Measurements from ENCODE around the gene OR6Y1. TPM values are rescaled to one million over a fixed set of nuclear protein-coding genes. Genes with fewer than 3 reads are reported as not detected.

The OR6Y1 gene, protein sequence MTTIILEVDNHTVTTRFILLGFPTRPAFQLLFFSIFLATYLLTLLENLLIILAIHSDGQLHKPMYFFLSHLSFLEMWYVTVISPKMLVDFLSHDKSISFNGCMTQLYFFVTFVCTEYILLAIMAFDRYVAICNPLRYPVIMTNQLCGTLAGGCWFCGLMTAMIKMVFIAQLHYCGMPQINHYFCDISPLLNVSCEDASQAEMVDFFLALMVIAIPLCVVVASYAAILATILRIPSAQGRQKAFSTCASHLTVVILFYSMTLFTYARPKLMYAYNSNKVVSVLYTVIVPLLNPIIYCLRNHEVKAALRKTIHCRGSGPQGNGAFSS
- total RNA-seq = not detected in 2 replicates

- TF ChIP-seq, protein P1, sequence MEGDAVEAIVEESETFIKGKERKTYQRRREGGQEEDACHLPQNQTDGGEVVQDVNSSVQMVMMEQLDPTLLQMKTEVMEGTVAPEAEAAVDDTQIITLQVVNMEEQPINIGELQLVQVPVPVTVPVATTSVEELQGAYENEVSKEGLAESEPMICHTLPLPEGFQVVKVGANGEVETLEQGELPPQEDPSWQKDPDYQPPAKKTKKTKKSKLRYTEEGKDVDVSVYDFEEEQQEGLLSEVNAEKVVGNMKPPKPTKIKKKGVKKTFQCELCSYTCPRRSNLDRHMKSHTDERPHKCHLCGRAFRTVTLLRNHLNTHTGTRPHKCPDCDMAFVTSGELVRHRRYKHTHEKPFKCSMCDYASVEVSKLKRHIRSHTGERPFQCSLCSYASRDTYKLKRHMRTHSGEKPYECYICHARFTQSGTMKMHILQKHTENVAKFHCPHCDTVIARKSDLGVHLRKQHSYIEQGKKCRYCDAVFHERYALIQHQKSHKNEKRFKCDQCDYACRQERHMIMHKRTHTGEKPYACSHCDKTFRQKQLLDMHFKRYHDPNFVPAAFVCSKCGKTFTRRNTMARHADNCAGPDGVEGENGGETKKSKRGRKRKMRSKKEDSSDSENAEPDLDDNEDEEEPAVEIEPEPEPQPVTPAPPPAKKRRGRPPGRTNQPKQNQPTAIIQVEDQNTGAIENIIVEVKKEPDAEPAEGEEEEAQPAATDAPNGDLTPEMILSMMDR (IDR thresholded peaks at IDR 0.05; ENCODE audit: insufficient read depth, low read length, poor library complexity, severe bottlenecking) = no peak
- DNase-seq (ENCODE audit: low read depth) = no peak
- H3K27me3 ChIP-seq (ENCODE audit: control insufficient read depth, insufficient read depth, low read length) = no peaks in the 10 kb centered on the region
- H3K36me3 ChIP-seq (ENCODE audit: control insufficient read depth, insufficient read depth, low read length) = no peaks in the 10 kb centered on the region
- no peak within 1 kb of the TSS for H3K4me3 ChIP-seq (ENCODE audit: low read depth, low read length)
These were observed at the start of gene OR6Y1 for GRCh38 chr1:158554352-158554751. Gene OR6Y1, minus strand, starts transcription at chr1:158554405. Its CDS starts 6,300 bp downstream, at chr1:158548105.

DNA sequence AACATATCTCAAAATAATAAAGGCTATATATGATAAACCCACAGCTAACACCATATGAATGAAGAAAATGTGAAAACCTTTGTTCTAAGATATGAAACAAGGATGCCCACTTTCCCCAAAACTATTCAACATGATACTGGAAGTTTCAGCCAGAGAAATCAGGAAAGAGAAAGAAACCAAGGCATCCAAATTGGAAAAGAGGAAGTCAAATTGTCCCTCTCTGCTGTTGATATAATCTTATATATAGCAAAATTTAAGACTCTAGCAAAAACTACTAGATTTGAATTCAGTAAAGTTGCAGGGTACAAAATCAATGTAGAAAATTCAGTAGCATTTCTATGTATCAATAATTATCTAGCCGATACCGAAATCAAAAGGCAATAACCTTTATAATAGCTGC is 46.5 kb upstream of the OR6Y1 start:
- no peak overlapping the region for H3K4me3 ChIP-seq (ENCODE audit: low read depth, low read length)
- no peaks in the 10 kb centered on the region for H3K27me3 ChIP-seq (ENCODE audit: control insufficient read depth, insufficient read depth, low read length)
- H3K36me3 ChIP-seq (ENCODE audit: control insufficient read depth, insufficient read depth, low read length) = no peaks in the 10 kb centered on the region
- TF ChIP-seq, protein P1 (IDR thresholded peaks at IDR 0.05; ENCODE audit: insufficient read depth, low read length, poor library complexity, severe bottlenecking) = no peak
- no peak for DNase-seq (ENCODE audit: low read depth)

- no peak overlapping the region for H3K4me3 ChIP-seq (ENCODE audit: low read depth, low read length)
- no peaks in the 10 kb centered on the region for H3K27me3 ChIP-seq (ENCODE audit: control insufficient read depth, insufficient read depth, low read length)
- TF ChIP-seq, protein P1 (IDR thresholded peaks at IDR 0.05; ENCODE audit: insufficient read depth, low read length, poor library complexity, severe bottlenecking) = no peak
- no peaks in the 10 kb centered on the region for H3K36me3 ChIP-seq (ENCODE audit: control insufficient read depth, insufficient read depth, low read length)
- DNase-seq (ENCODE audit: low read depth) = no peak
These were observed 32.7 kb upstream of the OR6Y1 start for GRCh38 chr1:158586942-158587341.

DNA sequence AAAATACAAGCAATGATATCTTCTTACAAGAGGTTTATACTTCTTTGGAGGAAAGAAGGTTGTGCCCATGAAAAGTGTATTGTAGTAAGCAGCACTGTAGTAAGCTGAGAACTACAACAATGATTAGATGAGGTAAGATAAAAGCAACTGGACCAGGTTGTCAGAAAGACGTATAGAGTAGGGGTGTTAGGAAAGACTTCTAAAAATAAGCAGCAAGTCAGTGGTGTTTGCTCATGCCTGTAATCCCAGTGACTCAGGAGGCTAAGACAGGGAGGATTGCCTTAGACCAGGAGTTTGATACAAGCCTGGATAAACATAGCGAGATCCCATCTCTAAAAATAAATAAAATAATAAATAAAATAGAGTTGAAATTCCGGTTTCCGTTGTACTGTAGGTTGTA is 29.8 kb upstream of the OR6Y1 start:
- TF ChIP-seq, protein P1 (IDR thresholded peaks at IDR 0.05; ENCODE audit: insufficient read depth, low read length, poor library complexity, severe bottlenecking) = no peak
- H3K36me3 ChIP-seq (ENCODE audit: control insufficient read depth, insufficient read depth, low read length) = no peaks in the 10 kb centered on the region
- DNase-seq (ENCODE audit: low read depth) = no peak

DNA sequence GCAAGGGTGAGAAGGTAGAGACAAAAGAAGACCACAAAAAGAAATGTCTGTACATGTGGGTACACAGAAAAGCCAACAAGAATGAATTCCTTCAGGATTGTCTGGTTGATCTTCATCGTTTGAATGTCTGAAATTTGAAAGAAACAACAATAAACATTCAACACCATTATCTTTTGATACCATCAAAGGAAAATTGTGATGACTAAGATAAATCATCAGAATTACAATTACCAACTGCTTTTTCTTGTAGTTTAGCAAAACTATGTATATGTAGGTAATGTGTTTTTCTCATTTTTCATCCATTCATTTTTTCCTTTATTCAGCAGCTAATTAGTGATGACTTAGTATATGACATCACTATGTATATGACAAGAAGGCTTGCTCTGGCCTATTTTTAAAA is 25.5 kb upstream of the OR6Y1 start, which contains the start of gene OR10X1:
OR10X1 (minus strand) TSS at position 167 of the 400 bp plus-strand sequence; CDS start at position 167, 0 bp downstream.
- TF ChIP-seq, protein P1 (IDR thresholded peaks at IDR 0.05; ENCODE audit: insufficient read depth, low read length, poor library complexity, severe bottlenecking) = no peak
- no peaks in the 10 kb centered on the region for H3K36me3 ChIP-seq (ENCODE audit: control insufficient read depth, insufficient read depth, low read length)
- no peaks in the 10 kb centered on the region for H3K27me3 ChIP-seq (ENCODE audit: control insufficient read depth, insufficient read depth, low read length)
- no peak for DNase-seq (ENCODE audit: low read depth)
- no peak within 1 kb of the TSS for H3K4me3 ChIP-seq (ENCODE audit: low read depth, low read length)

More for the DNA sequence above, 29.8 kb upstream of the OR6Y1 start:
- Histone ChIP-seq H3K27me3 (ENCODE audit: control insufficient read depth, insufficient read depth, low read length) (no peaks in the 10 kb centered on the region), H3K4me3 (ENCODE audit: low read depth, low read length) (no peak overlapping the region)

GRCh38 chr1:158577561-158577960 is 23.4 kb upstream of the OR6Y1 start:
- no peaks in the 10 kb centered on the region for H3K27me3 ChIP-seq (ENCODE audit: control insufficient read depth, insufficient read depth, low read length)
- no peak overlapping the region for H3K4me3 ChIP-seq (ENCODE audit: low read depth, low read length)
- no peak for DNase-seq (ENCODE audit: low read depth)
- H3K36me3 ChIP-seq (ENCODE audit: control insufficient read depth, insufficient read depth, low read length) = no peaks in the 10 kb centered on the region
- TF ChIP-seq, protein P1 (IDR thresholded peaks at IDR 0.05; ENCODE audit: insufficient read depth, low read length, poor library complexity, severe bottlenecking) = no peak

Data from kidney epithelial cell (primary cell).